ENCODE results near the gene CBX7.
A peak's percentile ranks its signal among the peaks of the same experiment; 100 is the strongest.

Gene CBX7

DNA sequence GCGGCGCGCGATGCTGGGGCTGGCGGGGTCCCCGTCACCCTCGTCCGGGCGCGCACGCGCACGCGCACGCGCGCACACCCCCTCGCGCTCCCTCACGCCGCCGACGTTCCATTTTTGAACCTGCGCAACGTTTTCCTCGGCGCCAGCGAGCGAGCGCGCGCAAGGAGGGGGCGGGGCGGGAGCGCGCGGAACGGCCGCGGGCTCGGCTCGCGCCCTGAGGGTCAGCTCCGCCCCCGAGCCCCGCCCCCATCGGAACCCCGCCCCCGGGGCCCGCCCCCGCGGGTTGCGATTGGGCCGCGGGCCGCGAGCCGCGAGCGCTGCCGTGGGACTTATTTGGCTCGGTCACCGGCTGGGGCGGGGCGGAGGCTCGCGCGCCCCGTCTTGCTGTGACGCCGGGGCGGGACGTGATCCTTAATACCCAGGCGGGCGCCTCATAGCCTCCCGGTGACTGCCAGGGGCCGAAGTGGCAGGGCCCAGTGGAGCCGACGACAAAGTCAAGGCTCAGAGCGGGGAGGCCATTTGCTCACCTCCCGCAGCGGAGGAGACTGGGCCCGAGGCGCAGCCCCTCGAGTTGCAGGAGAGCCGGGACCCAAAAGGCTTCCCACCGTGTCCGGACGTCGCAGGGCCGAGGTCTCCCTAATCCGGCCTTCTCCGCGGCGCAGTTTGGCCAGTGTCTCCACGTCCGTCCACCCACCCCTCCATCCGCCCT lies at the start of gene CBX7:
Gene CBX7, minus strand, starts transcription at position 170 of the 709 bp plus-strand sequence. CDS start 236 bp downstream, outside the sequence.
- peak; percentile 95 for DNase-seq (ENCODE audit: low spot score)

DNA sequence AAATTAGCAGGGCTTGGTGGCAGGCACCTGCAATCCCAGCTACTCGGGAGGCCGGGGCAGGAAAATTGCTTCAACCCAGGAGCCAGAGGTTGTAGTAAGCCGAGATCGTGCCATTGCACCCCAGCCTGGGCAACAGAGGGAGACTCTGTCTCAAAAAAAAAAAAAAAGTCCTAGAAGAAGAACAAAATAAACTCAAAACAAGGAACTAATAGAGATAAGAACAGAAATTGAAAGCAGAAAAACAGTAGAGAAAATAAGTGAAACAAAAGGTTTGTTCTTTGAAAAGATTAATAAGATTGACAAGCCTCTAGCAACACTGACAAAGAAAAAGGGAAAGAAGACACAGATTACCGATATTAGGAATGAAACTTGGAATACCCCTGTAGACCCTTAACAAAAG lies 45.1 kb upstream of the CBX7 start:
- DNase-seq (ENCODE audit: low spot score) = no peak

DNA sequence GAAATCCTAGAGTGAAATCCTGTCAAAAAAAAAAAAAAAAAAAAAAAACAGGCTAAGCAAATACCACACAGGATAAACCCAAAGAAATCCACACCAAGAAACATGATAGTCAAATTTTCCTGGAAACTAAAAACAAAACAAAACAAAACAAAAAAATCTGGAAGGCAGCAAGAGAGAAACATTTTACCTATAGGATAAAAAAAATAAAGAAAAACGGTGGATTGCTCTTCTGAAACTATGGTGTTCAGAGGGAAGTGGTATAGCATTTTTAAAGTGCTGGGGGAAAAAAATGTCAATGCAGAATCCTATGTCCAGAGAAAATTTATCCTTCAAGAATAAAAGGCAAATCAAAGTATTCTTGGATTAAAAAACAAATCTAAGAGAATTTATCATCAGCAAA lies 41.6 kb upstream of the CBX7 start:
- DNase-seq (ENCODE audit: low spot score) = no peak

DNA sequence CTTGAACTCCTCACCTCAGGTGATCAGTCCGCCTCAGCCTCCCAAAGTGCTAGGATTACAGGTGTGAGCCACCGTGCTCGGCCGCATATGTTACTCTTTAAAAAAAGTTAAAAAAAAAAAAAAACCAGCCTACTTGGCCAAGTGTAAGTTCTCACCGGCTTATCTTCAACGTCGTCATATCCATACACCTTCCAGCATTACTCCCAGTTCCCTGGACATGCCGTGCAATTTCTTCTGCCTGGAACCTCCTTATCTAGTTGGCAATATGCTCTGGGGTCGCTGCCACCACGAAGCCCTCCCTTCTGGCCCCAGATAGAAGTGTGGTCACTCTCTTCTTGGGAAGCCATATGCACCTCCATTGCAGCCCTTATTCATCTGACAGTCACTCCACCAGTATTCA lies 36.3 kb upstream of the CBX7 start:
- no peak for DNase-seq (ENCODE audit: low spot score)

DNA sequence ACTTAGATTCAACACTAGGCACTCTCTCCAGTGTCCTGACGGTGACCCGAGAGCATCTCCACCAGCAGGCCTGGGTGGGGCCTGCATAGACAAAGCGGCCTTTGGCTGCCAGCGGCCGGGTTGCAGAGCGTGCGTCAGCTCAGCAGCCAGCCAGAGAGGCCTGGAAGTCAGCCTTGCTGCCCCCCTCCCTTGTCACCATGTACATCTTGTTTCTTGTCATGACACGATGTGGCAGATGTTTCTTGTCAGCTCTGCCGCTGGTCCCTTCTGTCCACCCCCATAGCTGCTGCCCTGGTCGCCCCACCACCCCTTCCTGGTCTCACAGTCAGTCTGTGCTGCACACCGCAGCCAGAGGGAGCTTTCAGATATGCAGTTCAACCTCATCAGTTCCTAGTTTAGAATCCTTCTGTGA lies 33.1 kb upstream of the CBX7 start:
- DNase-seq (ENCODE audit: low spot score) = no peak

DNA sequence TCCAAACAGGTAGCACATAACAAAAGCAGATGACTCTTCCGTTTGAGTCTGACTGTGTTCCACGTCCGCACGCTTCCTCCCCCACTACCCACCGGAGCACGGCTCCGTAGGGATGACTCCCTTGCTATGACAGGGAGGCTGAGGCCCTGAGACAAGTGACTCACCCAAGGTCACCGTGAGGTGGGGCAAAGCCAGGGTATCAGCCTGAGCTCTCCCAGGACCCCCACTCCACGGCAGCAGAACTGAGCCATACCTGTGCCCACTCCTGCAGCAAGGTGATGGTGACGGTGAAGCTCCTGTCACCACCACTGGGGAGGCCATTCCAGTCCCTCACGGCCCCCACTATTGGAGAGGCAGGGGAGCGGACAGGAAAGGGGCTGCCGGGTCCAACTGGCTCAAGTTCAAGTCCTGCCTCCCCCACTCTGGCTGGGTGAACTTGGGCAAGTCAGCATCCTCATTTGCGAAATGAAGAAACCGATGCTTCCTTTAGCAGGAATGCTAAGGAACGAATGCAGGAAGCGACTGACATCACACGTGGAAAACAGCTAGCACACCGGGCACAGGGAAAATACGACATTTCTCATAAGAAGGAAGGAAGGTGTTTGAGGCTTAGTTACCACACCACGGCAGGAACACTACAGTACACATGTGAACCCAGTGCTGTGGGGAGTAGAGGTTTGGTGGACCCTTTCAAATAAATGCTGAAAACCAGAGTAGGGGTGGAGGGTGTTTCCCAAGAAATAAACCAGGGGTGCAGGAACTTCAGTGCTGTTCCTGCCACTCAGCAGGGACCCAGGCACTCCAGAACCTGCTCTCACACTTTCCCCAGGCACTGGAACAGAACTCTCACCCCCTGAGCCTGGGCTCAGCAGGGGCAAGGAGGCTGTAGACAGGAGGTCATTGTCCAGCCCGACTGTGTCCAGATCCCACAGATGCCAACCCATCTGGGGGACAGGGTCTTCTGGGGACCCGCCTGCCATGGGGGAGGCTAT lies 32.4 kb upstream of the CBX7 start:
- DNase-seq (ENCODE audit: low spot score) = no peak

DNA sequence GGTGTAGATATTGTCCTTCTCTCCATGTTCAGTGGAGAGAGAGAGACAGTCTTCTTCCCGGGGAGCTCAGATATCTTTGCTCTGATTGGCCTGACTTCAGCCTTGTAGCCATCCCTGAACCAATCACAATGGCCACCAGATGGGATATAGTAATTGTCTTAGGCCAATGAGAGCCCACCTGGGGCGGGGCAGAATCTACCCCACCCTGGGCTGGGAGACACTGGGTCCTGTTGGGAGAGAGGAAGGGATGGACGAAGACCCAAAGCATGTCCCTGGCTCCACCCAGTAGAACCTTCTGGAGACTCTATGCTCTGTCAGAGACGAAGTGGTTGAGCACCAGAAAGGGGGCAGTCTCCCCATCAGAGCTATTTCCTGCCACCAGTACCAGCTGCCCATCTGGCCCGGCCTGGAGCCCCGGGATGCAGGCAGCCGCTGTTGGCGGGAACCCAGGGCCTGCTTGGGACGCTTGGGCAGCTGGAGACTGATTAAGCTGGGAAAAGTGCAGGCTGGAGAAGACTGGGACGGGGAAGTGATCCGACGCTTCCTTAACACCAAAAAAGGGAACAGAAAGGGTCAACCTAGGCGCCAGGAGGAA lies 31.6 kb upstream of the CBX7 start:
- no peak for DNase-seq (ENCODE audit: low spot score)

DNA sequence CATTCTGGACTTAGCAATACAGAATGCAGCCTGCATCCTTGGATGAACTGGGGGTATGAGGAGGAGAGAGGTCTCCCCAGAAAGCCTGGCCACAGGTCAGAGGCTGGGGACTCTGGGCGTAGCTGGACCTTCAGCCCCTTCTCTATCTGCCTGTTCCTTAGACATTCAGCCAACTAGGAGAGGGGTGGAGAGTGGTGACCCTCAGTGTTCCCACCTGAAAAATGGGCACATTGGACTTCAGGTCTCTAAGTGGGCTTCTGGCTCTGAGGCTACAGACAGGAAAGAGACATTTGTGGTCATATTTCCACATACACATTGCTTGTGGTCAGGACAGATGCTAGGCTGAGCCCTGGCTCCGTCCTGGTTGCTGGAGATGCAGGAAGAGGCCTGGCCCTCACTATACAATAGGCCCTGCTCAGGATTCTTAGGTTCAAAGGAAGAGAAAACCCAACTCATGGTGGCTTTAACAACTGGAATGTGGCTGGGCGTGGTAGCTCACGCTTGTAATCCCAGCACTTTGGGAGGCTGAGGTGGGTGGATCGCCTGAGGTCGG lies 30.1 kb upstream of the CBX7 start:
- DNase-seq (ENCODE audit: low spot score) = no peak

DNA sequence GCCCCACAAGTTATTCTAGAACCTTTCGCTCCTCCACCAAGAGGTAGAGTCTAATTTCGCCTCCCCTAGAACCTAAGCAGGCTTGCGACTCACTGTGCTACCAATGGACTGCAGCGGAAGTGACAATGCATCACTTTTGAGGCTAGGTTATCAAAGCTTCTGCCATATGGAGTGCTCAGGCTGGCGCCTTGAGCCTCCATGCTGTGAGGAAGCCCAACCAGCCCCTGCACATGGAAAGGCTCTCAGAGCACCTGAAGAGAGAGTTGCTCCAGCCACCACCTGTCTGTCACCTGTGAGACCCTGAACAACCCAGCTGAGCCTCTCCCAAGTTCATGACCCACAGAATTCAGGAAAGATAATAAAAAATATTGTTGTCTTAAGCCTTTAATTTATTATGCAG lies 29.3 kb upstream of the CBX7 start:
- DNase-seq (ENCODE audit: low spot score) = no peak

DNA sequence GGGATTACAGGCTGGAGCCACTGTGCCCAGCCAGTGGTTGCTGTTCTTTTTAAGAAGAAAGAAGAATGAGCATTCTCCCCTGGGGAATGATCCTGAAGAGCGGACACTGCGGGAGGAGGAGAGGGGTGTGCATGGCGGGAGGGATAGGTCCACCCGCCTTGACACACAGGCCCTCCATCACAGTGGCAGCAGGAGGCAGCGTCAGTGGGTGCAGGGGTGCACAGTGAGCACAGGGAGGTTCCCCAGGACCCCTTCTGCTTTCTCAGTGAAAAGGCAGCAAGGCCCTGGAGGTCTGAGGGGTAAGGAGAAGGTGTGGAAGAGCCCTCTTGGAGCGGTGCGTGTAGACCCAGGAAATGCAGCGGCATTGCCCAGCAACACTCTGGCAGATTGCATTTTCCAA lies 28.9 kb upstream of the CBX7 start:
- DNase-seq (ENCODE audit: low spot score) = no peak

DNA sequence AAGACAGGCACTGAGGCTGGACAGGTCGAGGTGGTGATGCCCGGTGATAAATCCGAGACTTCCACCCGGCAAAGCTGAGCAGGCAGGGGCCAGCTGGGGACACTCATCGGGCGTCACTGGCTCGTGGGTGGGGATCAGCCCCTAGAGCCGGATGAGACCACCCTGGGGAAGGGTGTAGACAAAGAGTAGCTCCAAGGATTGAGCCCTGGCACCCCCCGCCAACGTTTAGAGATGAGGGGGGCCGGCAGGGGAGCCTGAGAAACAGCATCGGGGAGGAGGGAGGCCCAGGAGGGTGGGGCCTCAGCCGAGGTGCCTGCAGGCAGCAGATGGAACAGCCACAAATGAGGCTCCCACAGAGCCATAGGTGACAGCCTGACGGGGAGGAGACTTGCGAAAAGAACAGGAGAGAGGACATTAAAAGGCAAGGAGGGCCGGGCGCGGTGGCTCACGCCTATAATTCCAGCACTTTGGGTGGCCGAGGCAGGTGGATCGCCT lies 27.4 kb upstream of the CBX7 start:
- DNase-seq (ENCODE audit: low spot score) = no peak

DNA sequence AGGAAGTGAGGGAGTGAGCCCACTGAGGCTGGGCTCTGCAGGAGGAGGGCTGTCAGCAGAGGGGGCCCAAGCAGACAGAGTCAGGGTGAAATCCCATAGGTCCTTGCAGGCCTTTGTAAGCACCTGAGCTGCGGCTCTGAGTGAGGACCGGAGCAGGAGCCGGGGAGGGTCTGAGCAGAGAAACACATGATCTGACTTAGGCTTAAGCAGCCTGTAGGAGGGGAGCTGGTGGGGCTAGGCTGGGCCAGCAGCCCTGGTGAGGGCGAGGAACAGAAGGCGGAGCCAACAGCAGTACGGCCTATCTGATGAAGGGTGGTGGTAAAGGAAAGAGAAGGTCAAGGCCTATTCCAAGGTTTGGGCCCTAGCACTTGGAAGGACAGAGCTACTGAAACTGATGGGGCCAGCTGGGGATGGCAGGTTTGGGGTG lies 26.9 kb upstream of the CBX7 start:
- DNase-seq (ENCODE audit: low spot score) = no peak

DNA sequence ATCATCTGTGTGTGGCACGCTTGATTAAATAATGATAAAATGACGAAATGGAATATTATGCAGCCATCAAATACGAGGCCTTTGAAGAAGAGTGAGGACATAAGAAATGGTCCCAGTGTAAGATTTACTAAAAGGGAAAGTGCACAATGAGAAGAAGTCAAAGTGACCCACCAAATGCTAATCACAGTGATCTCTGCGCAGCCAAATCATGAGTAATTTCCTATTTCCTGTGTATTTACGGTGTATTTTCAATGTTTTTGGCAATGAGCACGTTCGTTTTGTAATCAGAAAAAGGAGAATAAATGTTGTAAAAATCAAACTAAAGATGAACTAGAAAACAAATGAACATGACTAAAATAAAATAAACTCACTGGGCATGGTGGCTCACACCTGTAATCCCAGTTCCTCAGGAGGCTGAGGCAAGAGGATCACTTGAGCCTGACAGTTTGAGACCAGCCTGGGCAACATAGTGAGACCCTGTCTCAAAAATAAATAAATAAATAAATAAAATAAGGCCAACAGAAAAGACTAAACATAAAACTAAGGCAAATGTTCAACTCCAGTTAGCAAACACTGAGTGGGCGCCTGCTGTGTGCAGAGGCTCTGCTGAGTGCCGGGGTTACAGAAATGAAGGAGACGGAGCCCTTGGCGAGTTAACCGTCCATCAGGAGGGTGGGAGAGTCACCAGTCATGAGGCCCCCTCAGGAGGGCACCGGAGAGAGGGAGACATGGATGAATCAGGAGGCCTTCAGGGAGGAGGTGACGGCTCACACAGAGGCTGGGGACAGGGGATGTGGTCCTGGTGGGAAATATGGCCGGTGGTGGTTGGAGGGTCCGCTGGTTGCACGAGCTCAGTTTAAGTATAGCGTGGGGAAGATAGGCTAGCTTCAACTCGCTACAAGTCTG lies 26.0 kb upstream of the CBX7 start:
- peak; percentile 55 for DNase-seq (ENCODE audit: low spot score)

DNA sequence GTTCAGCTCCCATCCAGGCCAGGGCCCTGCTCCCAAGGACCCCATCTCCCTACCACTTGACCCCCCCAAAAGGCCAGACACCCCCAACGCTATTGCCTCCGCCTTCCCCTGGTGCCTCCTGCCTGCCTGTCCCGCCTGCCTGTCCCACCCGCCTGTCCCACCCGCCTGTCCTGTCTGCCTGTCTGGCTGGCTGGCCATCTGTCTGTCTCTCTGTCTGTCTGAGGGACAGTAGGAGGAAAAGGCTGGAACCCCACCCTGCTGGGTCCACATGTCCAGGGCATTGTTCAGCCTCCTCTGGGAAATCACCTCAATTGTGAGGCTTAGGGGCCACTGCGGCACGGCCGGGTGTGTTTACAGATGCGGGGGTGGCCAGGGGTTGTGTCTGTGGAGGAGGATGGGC lies 25.3 kb upstream of the CBX7 start:
- DNase-seq (ENCODE audit: low spot score) = no peak

DNA sequence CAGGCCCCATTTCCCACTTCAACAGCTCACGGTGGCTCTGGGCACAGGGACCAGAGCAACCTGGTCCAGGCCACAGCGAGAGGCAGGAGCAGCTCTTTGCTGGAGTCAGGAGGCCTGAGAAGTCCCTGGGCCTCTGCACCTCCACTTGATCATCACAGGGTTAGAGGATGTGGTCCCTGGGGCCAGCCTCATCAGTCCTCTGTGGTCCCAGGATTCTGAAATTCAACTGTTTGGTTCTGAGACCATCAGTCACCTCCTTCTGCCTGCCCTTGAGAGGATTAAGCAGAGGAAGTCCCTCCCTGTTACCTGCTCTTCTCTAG lies 24.9 kb upstream of the CBX7 start:
- no peak for DNase-seq (ENCODE audit: low spot score)

DNA sequence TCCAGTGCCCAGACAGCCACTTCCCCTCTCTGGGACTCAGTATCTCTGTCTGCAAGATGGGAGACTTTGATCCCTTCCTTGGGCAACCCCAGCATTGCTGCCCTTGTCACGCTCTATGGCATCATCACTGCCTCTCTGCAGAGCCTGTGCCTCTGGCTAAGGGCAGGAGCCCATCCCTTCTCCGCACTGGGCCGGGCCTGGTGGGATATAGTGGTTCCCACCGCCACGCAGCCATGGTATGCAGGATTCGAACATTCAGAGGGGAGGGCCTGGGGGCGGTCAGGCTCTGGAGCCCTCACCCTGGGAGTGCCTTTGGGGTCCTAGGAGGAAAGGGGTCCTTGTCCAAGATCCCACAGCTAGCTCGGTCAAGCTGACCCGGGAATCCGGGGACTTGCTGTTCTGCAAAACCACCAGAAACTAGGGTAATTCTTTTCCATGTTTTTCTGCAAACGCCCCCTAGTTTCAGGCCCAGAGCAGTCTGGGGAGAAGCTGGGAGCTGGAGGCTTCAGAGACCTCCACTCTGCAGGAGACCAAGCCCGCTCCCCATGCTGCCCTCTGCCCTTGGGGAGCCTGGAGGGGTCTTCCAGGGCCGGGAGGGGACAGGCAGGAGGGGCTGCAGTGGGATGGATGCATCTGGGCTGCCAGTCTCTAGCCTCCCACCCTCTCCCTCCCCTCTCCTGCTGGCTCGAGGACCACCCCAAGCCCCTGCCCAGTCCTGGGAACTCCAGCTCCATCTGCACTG lies 24.4 kb upstream of the CBX7 start:
- DNase-seq (ENCODE audit: low spot score) = no peak

DNA sequence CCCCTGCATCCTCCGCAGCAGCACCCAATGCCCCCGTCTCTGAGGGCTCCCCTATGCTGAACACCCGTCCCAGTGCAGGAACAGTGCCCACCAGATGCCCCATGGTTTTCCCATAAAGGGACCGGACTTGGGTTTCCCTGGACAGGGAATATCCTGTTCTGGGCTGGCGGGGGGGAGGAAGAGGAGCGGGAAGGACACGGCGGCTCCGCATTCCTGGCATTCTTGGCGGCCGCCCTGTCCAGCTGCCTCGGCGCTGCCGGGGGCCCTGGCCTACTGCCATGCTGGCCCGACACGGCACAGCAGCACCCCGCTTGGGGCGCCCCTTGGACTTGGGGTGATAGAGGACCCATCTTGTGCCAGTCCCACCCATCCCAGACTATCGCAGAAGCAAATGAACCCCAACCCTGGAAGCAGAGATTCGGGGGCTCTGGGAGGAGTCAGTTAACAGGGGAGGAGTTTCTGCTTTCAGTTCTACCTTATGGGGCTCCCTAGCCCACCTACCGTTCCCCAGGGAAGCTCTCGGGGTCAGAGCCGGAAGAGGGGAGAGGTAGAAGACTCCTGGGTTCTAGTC lies 23.7 kb upstream of the CBX7 start:
- no peak for DNase-seq (ENCODE audit: low spot score)

DNA sequence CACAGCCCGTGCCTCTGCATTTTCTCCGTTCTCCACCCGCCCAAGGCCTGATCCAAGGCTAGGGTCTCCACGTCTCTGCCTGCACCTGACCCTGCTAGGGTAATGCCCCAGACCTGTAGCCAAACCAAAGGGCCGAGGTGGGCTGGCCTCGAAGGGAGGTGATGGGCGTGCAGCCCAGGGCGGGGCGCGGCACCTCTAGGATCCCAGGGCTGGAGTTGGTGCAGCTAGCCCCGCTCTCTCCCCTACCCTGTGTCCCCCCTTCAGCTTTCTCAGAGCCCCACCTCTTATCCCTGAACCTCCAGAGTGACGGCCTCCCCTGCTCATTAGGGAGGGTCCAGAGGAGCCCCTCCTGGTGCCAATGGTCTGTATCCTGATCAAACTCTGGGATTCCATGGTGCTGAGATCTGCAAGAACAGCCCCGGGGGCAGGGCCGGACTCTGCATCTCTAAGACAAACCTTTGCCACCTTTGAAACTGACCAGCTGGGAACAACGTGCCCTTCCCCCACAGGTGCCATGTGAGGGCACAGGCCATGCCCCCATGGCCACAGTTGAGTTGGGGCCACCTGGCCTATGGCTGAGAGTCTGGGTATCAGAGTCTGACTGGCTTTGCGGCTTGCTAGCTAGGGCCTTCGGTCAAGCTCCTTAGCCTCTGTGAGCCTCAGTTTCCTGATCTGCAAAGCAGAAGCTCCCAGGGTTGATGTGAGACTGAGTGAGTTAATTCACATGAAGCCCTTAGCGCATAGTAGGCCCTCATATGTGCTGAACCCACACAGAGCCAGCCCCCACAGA lies 23.1 kb upstream of the CBX7 start:
- no peak for DNase-seq (ENCODE audit: low spot score)
